Left kidney (tissue), 2 donors: ENCODE data around the gene SLC7A7. TPM values are rescaled to one million over a fixed set of nuclear protein-coding genes. Genes with fewer than 3 reads are reported as not detected.
"Not testable (repeated sequence)": the region's sequence is repeated elsewhere in the genome, so short reads cannot be mapped to it uniquely, and the experiment has no call there.

Experiments used
- DNase-seq: peaks from one replicate; pipeline ENCODE4 v3.0.0-alpha.2; 2013
- polyA plus RNA-seq: library from polyadenylated mRNA; unstranded; fragments of 120-200 nt; gene quantifications from one replicate; pipeline ENCODE4 v1.2.1, GENCODE V29; 2013; ENCODE audit not compliant: insufficient read length

The SLC7A7 gene
- polyA plus RNA-seq, 1 donor: 112 TPM

GRCh38 chr14:22793976-22794375 lies 21.3 kb downstream of the SLC7A7 start:
- no peak for DNase-seq

- not testable (repeated sequence) for DNase-seq
Measured at GRCh38 chr14:22793550-22793949, 21.7 kb downstream of the SLC7A7 start.

GRCh38 chr14:22792158-22792557 lies 23.1 kb downstream of the SLC7A7 start:
- DNase-seq: no peak

DNA sequence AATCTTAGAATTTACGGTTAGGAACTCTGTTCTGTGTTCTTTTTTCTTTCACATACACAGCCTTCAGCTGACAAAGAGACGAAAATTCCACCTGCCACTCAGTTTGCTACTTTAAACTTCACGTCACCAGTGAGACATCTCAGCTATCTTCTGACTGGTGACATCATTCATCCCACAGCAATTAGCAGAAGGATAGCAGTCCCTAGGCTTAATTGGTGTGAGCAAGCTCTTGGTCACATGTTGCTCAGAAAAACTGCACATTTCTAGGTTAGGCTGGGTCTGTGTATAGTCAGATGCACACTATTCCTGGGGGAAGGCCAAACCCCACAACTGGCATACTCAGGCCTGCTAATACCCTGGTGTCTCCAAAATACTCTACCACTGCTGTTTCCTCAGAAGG lies 23.9 kb downstream of the SLC7A7 start:
- DNase-seq: no peak

GRCh38 chr14:22786685-22787084 lies 28.6 kb downstream of the SLC7A7 start:
- DNase-seq: no peak

GRCh38 chr14:22781301-22781991 lies 33.8 kb downstream of the SLC7A7 start:
- DNase-seq: no peak

GRCh38 chr14:22780941-22781300 lies 34.3 kb downstream of the SLC7A7 start:
- no peak for DNase-seq

DNA sequence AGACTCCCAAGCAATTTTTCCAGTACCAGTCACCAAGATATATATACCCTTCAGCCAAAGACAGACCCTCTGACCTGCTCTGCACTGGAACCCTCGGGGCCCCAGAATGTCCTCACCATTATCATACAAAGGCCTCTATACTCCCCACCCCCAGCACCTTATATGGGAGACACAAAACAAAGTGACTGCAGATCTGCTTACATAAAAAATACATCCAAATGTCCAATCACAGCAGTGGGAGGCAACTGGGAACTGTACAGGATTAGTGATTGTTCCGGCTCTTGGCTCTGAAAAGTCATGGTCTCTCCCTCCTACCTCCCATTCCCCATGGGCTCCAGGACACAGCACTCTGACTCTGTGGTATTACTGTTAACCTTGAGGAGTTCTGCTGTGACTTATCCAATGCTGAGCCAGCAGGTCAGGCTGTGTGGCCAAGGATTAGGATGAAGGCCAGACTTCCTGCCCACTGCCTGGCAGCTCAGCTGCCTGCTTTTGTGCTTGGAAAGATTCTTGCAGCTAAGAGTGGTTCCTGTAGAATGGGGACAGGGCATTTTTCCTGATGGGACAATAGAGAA lies 35.0 kb downstream of the SLC7A7 start:
- no peak for DNase-seq

GRCh38 chr14:22778084-22778483 lies 37.2 kb downstream of the SLC7A7 start:
- no peak for DNase-seq

GRCh38 chr14:22776849-22777248 lies 38.4 kb downstream of the SLC7A7 start:
- not testable (repeated sequence) for DNase-seq

DNA sequence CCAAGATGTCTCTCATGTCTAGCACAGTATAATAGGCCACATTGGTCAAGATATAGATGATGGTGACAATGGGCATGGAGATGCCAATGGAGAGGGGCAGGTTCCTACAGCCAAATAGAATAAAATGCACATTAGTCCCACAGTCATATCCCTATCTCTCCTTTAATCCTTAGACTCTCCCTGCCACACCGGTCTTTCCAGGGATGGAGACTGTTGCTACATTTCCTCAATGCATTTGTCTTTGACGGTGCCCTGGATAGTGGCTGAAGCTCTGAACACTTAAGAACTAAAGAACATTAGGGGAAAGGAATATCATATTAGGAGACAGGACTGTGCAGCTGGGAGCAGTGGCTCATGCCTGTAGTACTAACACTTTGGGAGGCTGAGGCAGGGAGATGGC lies 39.0 kb downstream of the SLC7A7 start:
- no peak for DNase-seq

- DNase-seq: no peak
Measured at GRCh38 chr14:22774011-22774706, 41.1 kb downstream of the SLC7A7 start.

DNA sequence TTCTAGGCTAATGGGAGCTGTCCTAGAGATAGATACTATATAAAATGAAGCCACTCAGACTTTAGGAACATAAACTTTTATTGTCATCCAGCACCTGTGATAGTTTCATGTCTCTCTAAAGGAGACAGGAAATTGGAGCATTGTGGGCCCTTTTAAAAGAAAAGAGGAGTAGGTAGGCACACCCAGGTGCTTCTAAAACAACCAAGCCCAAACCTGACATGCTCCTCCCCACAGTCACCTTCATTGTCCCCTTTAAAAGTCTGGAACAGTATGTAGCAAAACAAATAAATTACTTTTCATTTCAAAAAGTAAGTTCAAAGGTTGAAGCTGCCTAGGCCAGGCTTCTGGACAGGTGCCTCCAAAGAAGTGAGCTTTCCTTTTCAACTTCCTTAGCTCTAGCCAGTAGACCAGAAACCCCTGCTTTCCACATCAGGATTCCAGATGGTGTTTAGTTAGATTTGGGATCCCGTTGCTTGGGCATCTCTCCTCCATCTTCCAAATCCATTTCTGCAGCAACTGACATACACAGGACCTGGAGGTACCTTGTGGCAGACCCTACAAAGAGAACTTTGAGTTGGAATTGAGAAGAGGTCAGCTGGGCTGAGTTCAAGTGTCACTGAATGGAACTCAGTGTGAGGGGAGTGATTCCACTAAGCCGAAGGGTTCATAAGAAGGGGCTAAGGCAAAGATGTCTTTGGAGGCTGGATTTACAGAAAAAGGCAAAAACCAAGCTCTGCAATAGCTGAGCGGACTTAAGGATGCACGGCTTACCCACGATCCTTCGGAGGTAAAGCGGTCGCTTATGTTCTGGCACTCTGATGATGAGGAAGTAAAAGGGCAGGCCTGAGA lies 41.8 kb downstream of the SLC7A7 start:
- no peak for DNase-seq

- no peak for DNase-seq
Measured at GRCh38 chr14:22772725-22773124, 42.5 kb downstream of the SLC7A7 start.

- DNase-seq: no peak
Measured at GRCh38 chr14:22770481-22771187, 44.6 kb downstream of the SLC7A7 start.

DNA sequence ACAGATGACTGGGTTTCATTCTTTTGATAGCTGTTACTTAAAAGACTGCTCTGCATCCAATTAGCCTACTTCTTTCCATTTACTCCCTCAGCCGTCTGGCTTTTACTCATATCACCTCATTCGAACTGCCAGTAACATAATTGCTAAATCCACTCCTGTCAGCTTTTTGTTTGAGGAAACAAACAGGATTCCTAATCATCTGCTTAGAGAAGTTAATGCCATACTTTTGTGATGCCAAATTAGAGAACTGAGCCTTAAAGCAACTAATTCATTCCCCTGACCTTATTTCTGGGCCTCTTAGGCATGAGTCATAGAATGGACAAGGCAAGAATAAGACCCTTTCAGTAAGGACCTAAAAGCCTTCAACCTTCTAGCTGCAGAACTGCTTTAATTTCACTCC lies 45.9 kb downstream of the SLC7A7 start:
- DNase-seq: no peak

- no peak for DNase-seq
Measured at GRCh38 chr14:22768947-22769346, 46.3 kb downstream of the SLC7A7 start.

DNA sequence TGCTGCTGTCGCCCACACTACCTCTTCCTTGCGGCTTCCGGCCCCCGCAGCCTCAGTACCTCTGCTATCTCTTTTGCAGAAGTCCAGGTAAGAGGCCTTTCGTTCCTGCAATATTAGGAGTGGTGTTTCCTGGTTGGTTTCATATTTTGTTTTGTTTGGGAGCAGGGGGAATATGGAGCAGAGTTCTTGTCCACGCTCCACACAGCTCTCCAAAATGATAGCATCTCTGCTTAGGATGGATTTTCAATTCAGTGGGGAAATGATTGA lies 48.0 kb downstream of the SLC7A7 start:
- no peak for DNase-seq

DNA sequence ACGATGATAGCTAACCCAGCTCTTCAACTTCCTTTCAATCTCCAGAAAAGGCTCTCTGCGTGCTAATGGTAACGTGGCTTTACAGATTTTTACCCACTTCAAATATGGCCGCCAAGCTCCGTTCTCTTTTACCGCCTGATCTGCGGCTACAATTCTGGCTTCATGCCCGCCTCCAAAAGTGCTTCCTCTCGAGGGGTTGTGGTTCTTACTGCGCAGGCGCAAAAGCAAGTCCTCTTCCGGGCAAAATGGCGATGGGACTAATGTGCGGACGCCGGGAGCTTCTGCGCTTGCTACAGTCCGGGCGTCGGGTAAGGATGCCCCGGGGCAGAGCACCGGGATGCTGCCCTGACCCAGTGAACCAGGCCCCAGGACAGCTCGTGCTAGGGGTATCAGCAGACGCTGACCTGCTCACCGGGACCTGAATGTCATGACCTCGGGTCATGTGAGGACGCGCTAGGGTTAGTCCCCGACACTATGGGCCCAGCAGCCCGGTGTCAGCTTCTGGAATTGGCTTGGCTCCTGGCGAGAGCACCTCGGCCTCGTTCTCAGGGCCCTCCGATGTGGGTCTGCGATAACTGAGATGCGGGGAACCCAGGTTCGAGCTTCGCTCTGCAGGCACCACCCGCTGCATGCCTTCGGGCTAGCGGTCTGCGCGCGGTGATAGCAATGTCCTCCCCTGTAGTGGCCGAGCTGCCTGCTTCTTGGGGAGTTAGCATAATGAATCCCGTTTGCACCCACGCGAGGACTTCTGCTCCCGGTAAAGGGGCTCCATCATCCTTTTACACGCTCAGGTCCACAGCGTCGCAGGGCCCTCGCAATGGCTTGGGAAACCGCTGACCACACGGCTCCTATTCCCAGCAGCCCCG lies 48.5 kb downstream of the SLC7A7 start, which contains the start of gene OXA1L:
TSS of gene OXA1L (plus strand) at position 232 of the 866 bp plus-strand sequence. CDS start at position 246, 14 bp downstream.
- DNase-seq: peak; percentile 99

DNA sequence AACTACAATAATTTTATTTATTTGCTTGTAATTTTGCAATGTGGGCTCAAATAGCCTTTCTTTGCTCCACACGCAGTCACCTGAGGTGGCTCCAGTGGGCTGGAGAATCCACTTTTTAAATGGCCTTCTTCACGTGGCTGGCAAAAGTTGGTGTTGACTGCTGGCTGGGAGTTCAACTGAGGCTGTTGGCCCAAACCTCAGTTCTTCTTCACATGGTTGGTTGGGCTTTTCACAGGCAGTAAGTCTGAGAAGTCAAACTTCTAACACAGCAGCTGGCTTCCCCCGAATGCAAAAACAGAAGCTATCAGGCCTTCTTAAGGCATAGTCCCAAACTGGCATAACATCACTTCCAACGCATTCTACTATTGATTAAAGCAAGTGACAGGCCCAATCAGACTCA lies 50.9 kb downstream of the SLC7A7 start:
- no peak for DNase-seq

GRCh38 chr14:22761734-22762133 lies 53.5 kb downstream of the SLC7A7 start:
- DNase-seq: no peak
